IPS-20b (cell line): ENCODE measurements around the gene CTNND1.

Experiments
- H3K27ac ChIP-seq: one replicate; pipeline ENCODE4 v1.5.1; 2013; ENCODE audit warnings: low read length
- H3K27me3 ChIP-seq: 2 replicates; pipeline ENCODE4 v1.6.1; 2013; ENCODE audit warnings: mild to moderate bottlenecking, low read length, inconsistent platforms; ENCODE audit not compliant: insufficient read depth
- H3K36me3 ChIP-seq: 2 replicates; pipeline ENCODE4 v1.6.1; 2013; ENCODE audit warnings: low read depth, mild to moderate bottlenecking, inconsistent platforms, low read length, moderate library complexity; ENCODE audit not compliant: insufficient read depth
- H3K4me1 ChIP-seq: 2 replicates; pipeline ENCODE4 v1.6.1; 2013; ENCODE audit warnings: mild to moderate bottlenecking, control low read depth, inconsistent platforms, low read length, moderate library complexity; ENCODE audit not compliant: insufficient read depth
- H3K4me3 ChIP-seq: 2 replicates; pipeline ENCODE4 v1.5.1; 2013; ENCODE audit warnings: mild to moderate bottlenecking, low read length, inconsistent platforms
- H3K9ac ChIP-seq: 2 replicates; pipeline ENCODE4 v1.6.1; 2013; ENCODE audit warnings: low read depth, mild to moderate bottlenecking, inconsistent platforms, low read length, moderate library complexity
- H3K9me3 ChIP-seq: 2 replicates; pipeline ENCODE4 v1.6.1; 2013; ENCODE audit warnings: mild to moderate bottlenecking, low read depth, low read length, inconsistent platforms; ENCODE audit not compliant: insufficient read depth

Gene CTNND1

DNA sequence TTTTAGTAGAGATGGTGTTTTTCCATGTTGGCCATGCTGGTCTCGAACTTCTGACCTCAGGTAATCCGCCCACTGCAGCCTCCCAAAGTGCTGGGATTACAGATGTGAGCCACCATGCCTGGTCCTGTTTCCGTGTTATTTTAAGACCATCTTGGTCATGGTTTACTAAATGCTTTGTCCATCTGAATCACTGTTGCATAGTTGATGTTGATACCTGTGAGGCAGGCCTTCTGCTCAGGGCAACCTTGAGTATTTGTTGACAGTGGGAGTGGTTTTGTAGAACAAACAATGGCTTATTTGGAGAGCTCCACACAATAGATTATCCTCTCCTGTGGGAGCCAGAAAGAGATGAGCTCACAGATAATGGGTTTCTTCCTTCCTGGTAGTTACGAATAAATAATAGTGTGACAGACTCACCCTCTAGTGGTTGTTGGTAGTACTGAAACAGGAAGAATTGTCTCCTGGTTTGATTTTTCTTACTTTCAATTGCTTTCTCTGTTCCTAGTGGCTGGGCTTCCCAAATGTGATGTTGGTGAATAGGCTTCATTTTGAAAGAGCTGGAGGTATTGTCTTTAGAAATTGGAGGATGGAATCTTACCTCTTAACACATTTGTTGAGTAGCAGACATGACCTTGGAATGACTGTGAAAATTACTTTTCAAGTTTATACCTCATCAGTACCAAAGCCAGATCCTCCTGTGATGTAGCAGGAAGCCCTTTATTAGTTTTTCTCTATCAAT is 39.0 kb downstream of the CTNND1 start:
- 0 out of 2 replicates have a peak, but pooled peaks cover 2% of the 10 kb centered on the region for H3K4me1 ChIP-seq
- H3K27ac ChIP-seq: no peak overlapping the region
- no peaks in the 10 kb centered on the region for H3K27me3 ChIP-seq
- peaks cover 80% of the 10 kb centered on the region for H3K36me3 ChIP-seq
- no peaks in the 10 kb centered on the region for H3K9me3 ChIP-seq
- no peak overlapping the region for H3K9ac ChIP-seq
- H3K4me3 ChIP-seq: no peak overlapping the region

DNA sequence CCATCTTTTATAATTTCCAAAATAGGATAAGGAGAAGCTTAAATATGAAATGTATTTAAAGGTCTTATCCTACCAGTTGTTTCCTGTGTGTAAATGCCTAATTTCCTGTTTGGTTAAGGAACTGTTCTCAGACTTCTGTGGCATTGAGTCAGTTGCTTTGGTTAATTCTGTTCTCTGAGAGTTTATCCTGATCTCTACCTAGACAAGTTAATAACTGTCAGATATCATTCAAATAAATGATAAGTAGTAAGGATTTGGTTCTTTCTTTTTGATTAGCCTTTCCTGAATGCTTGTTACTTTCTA is 39.5 kb downstream of the CTNND1 start:
- Histone ChIP-seq H3K4me1 (0 out of 2 replicates have a peak, but pooled peaks cover 2% of the 10 kb centered on the region), H3K9me3 (no peaks in the 10 kb centered on the region), H3K36me3 (peaks cover 80% of the 10 kb centered on the region), H3K27ac (no peak overlapping the region), H3K4me3 (no peak overlapping the region), H3K9ac (no peak overlapping the region), H3K27me3 (no peaks in the 10 kb centered on the region)

DNA sequence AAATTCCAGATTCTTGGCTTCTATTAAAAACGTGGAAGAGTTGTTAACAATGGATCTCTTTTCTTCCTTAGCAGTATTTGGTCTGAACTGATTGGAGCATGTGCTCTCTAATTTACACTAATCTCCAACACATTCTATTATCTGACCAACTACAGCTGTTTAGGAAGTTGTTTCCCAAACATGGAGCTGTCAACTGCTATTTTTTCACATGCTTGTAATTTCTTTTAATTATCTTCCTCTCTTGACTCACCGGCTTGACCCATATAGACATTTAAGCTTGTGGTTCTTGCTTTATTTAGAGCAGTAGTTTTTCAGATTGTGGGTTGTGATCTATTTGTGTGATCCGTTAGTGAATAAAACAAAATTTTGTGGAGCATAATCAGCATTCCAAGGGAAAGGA is 40.8 kb downstream of the CTNND1 start:
- peaks cover 84% of the 10 kb centered on the region for H3K36me3 ChIP-seq
- H3K9me3 ChIP-seq: no peaks in the 10 kb centered on the region
- no peaks in the 10 kb centered on the region for H3K27me3 ChIP-seq
- no peak overlapping the region for H3K9ac ChIP-seq
- 0 out of 2 replicates have a peak, but pooled peaks cover 2% of the 10 kb centered on the region for H3K4me1 ChIP-seq
- H3K4me3 ChIP-seq: no peak overlapping the region
- H3K27ac ChIP-seq: no peak overlapping the region

DNA sequence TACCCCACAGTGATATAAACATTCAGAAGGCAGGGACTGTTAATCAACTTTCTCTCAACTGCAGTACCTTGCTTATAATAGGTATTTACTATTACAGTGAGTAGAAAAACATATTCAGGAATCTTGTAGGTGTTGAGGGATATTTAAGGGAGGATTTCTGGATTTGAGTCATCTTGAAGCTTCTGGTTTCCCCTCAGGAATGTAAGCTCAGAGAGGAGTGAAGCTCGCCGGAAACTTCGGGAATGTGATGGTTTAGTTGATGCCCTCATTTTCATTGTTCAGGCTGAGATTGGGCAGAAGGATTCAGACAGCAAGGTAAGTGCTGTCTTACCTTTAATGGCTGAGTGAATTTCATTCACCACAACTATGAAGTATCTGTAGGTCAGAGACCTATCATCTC is 42.9 kb downstream of the CTNND1 start:
- H3K4me1 ChIP-seq: 0 out of 2 replicates have a peak, but pooled peaks cover 2% of the 10 kb centered on the region
- H3K9me3 ChIP-seq: no peaks in the 10 kb centered on the region
- H3K9ac ChIP-seq: no peak overlapping the region
- no peak overlapping the region for H3K27ac ChIP-seq
- no peaks in the 10 kb centered on the region for H3K27me3 ChIP-seq
- peaks cover 86% of the 10 kb centered on the region for H3K36me3 ChIP-seq
- no peak overlapping the region for H3K4me3 ChIP-seq

GRCh38 chr11:57805780-57806179 is 44.2 kb downstream of the CTNND1 start:
- H3K36me3 ChIP-seq: peaks cover 99% of the 10 kb centered on the region
- no peak overlapping the region for H3K9ac ChIP-seq
- H3K4me1 ChIP-seq: no peaks in the 10 kb centered on the region
- H3K4me3 ChIP-seq: no peak overlapping the region
- H3K9me3 ChIP-seq: no peaks in the 10 kb centered on the region
- no peak overlapping the region for H3K27ac ChIP-seq
- no peaks in the 10 kb centered on the region for H3K27me3 ChIP-seq

DNA sequence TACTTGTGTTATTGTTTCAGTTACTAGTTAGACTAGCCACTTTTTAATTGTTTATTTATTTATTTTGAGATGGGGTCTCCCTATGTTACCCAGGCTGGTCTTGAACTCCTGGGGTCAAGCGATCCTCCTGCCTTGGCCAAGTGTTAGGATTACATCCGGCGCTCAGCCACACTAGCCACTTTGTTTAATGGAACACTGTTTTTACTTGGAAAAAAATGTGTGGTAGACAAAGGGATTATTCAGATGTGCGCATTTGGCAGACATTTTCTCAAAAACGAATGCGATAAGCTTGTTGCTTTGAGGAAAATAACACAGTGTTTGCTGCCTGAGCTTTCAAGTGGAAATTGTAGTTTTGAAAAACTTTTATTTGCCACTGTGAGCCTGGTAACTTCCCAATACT is 51.0 kb downstream of the CTNND1 start:
- H3K27me3 ChIP-seq: no peaks in the 10 kb centered on the region
- no peak overlapping the region for H3K9ac ChIP-seq
- H3K4me1 ChIP-seq: no peaks in the 10 kb centered on the region
- no peaks in the 10 kb centered on the region for H3K9me3 ChIP-seq
- no peak overlapping the region for H3K27ac ChIP-seq
- H3K4me3 ChIP-seq: no peak overlapping the region
- peaks cover 100% of the 10 kb centered on the region for H3K36me3 ChIP-seq

DNA sequence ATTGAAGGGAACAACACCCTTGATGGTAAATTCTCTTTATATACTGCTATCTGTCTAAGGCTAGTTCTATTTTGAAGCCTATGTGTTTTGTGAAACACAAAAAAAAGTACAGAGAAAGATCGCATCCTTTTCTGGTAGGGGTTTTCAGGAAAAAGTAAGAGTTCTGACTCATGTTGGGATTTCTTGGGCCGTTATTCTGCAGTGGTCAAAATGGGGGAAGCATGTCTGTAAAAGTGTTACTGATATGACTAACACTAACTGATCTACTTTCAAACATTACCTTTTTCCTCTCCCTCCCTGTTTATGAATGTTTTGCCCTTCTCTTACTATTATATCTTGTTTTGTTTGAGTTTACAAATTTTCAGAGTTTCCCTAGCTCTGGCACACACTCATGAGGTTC is 53.9 kb downstream of the CTNND1 start:
- H3K36me3 ChIP-seq: peaks cover 84% of the 10 kb centered on the region
- H3K27ac ChIP-seq: no peak overlapping the region
- no peaks in the 10 kb centered on the region for H3K27me3 ChIP-seq

GRCh38 chr11:57815877-57816276 is 54.3 kb downstream of the CTNND1 start:
- H3K9me3 ChIP-seq: no peaks in the 10 kb centered on the region
- peaks cover 80% of the 10 kb centered on the region for H3K36me3 ChIP-seq
- no peaks in the 10 kb centered on the region for H3K4me1 ChIP-seq
- no peaks in the 10 kb centered on the region for H3K27me3 ChIP-seq
- no peak overlapping the region for H3K4me3 ChIP-seq
- H3K27ac ChIP-seq: no peak overlapping the region
- no peak overlapping the region for H3K9ac ChIP-seq

More for the DNA sequence above, 53.9 kb downstream of the CTNND1 start:
- H3K9me3 ChIP-seq: no peaks in the 10 kb centered on the region
- H3K4me1 ChIP-seq: no peaks in the 10 kb centered on the region
- H3K4me3 ChIP-seq: no peak overlapping the region
- no peak overlapping the region for H3K9ac ChIP-seq

DNA sequence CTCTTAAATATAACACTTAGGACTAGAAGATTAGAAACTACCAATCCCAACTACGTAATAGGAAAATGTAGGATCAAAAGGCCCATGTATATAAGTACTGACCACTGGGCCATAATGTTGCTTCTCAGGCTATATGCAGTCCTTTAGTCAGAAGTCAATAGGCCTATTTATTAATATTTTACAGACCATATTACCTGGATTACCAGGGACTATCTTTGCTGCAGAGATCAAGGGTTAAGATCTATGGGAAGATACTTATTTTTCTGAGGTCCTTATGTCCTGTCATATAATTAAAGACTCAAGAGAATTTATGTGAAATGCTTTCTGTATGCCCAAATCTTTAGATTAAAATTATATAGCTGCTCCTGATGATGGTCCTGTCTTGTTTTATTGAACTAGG is 57.2 kb downstream of the CTNND1 start:
- Histone ChIP-seq H3K9ac (no peak overlapping the region), H3K9me3 (no peaks in the 10 kb centered on the region), H3K4me1 (no peaks in the 10 kb centered on the region), H3K27ac (no peak overlapping the region), H3K27me3 (no peaks in the 10 kb centered on the region), H3K4me3 (no peak overlapping the region), H3K36me3 (peaks cover 51% of the 10 kb centered on the region)

DNA sequence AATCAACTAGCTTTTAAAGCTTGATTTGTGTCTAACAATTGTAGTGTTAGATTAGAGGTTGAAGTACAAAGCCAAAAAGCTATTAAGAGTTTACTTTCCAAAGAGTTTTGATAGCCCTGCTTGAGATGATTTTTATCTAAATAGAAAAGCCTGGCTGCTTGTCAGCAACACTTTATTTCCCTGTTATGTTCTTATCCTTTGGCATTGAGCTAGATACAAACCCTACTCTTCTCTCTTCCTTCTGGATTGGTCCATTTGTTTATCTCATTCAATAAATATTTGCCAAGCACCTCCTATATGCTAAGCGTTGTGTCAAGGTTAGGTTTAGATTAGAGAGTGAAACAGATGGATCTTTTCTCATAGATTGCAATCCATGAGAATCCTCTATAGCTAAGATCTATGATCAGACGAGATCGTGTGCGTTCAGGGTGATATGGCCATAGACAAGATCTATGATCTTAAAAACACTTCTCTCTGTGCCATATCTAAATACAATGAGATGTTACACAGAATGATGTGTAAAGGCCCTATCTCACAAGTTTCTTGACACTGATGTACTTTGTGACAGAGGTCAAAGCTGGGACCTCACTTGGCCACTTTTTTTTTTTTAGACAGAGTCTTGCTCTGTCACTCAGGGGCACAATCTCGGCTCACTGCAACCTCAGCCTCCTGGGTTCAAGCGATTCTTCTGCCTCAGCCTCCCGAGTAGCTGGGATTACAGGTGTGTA is 57.8 kb downstream of the CTNND1 start:
- Histone ChIP-seq H3K27me3 (no peaks in the 10 kb centered on the region), H3K36me3 (peaks cover 45% of the 10 kb centered on the region), H3K27ac (no peak overlapping the region), H3K9ac (no peak overlapping the region), H3K9me3 (no peaks in the 10 kb centered on the region), H3K4me1 (no peaks in the 10 kb centered on the region), H3K4me3 (no peak overlapping the region)

GRCh38 chr11:57823859-57824258 is 62.3 kb downstream of the CTNND1 start:
- Histone ChIP-seq H3K36me3 (peaks cover 1% of the 10 kb centered on the region; the same call in 1 of the 2 replicates), H3K27ac (no peak overlapping the region)

DNA sequence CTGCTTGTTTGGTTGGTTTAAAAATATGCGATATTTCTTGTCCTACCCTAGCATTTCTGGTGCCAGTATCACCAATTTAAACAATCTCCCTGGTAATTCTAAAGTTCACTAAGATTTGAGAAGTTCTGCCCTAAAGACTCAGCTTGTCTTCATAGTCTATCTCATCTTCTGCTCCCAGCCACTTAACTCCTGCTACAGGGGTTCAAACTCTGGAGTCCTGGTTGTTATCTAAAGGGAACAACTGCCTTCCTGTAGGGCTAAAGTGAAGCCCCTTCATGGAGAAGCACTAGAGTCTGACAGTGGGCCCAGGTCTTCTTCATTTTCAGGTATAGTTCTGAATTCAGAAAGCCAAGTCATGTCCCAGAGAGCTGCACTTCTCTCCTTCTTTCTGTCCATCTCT is 73.2 kb downstream of the CTNND1 start:
- Histone ChIP-seq H3K36me3 (no peaks in the 10 kb centered on the region), H3K9ac (no peak overlapping the region), H3K27ac (no peak overlapping the region), H3K9me3 (no peaks in the 10 kb centered on the region), H3K4me1 (no peaks in the 10 kb centered on the region), H3K27me3 (no peaks in the 10 kb centered on the region), H3K4me3 (no peak overlapping the region)

More at GRCh38 chr11:57823859-57824258, 62.3 kb downstream of the CTNND1 start:
- H3K9me3 ChIP-seq: no peaks in the 10 kb centered on the region
- no peak overlapping the region for H3K9ac ChIP-seq
- no peak overlapping the region for H3K4me3 ChIP-seq
- H3K4me1 ChIP-seq: no peaks in the 10 kb centered on the region
- H3K27me3 ChIP-seq: no peaks in the 10 kb centered on the region
